ENCODE data around the gene NAB2.

DNA sequence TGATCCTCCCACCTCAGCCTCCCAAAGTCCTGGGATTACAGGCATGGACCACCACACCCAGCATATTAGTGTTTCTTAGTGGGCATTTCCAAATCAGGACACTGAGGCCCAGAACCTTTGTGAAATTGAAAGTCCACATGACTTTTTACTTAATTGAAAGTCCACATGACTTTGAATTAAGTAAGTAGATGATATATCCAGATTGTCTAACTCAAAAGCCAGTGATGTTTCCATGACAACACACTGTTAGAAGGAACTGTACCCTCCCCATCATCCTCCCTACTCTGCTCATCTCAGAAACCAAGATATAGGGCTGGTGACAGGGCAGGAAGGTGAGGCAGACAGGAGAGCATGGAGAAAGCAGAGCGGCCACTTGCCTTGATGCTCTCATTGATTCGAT lies 46.2 kb upstream of the NAB2 start:
- TF ChIP-seq FOXM1 (IDR thresholded peaks at IDR 0.05; ENCODE audit: borderline replicate concordance) (no peak), ARNT (IDR thresholded peaks at IDR 0.05) (no peak), LEF1 (IDR thresholded peaks at IDR 0.05; ENCODE audit: borderline replicate concordance) (no peak), SP1 (IDR thresholded peaks at IDR 0.05) (no peak), FOXK2 (IDR thresholded peaks at IDR 0.05) (no peak), FOXA1 (IDR thresholded peaks at IDR 0.05) (no peak), HDGF (IDR thresholded peaks at IDR 0.05; ENCODE audit: borderline replicate concordance) (no peak)
